GM19351 (cell line): ENCODE measurements around the gene GABRG3.
"Not testable (repeated sequence)": the region's sequence is repeated elsewhere in the genome, so short reads cannot be mapped to it uniquely, and the experiment has no call there.

Experiments
- ATAC-seq: cut with Tn5 transposase; IDR thresholded peaks from one replicate; pipeline ENCODE4 v1.9.1; 2021; ENCODE audit warnings: mild to moderate bottlenecking, moderate library complexity; ENCODE audit not compliant: unreplicated experiment

The GABRG3 gene

GRCh38 chr15:27323801-27324200, 352.8 kb downstream of the GABRG3 start:
- ATAC-seq: no peak

DNA sequence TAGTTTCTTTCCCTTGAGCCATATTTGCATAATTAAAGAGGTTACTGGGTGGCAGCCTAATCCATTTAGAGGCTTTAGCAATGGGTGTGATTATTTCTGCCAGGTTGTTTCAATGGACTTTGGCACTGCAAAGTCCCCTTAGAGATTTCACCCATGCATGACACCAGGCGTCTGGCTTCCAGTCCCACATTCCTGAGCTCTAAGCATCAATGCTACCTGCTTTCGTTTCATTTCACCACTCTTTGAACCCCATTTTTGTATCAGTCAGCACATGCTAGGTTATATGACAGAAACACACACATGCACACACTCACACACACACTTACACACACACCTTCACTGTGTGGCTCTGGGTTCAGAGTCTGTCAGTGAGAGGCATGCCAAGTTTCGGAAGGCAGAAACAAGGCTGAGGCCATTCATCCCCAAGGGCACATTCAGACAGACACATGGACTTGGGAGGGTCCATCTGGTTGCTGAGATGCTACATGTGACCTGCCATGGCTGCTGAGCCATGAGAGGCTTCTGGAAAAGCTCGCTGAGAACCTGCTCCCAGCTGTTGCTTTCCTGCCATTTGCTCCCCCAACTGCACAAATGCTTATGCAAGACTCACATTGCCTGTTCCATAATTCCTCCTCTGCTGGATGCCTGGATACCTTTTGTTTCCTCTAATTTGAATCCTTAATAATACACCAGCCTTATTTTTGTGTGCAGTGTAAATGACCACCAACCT, 354.1 kb downstream of the GABRG3 start:
- ATAC-seq: no peak

DNA sequence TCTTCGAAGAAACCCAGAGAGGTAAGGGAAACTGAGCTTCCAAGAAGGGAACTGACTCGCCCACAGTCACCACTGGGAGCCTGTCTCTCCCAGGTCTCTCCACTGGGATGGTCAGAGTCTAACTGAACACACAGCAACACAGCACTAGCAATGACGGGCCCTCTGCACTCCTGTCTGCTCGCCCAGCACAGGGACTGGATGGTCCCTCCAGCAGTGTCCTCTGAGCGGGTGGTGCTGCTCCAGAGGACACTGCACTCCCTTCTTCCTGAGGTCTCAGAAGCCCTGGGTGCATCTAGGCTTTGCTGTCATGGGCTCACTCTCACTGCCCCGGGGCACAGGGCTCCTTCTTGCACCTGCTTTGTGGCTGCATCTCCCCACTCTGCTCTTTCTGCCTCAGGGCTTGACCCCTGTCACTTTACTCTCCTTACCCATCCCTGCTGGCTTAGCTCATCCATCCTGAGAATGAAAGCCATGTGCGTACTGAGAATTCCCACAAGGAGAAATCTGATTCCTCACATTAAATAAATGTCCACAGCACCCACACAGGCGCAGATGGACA, 356.6 kb downstream of the GABRG3 start:
- ATAC-seq: no peak

DNA sequence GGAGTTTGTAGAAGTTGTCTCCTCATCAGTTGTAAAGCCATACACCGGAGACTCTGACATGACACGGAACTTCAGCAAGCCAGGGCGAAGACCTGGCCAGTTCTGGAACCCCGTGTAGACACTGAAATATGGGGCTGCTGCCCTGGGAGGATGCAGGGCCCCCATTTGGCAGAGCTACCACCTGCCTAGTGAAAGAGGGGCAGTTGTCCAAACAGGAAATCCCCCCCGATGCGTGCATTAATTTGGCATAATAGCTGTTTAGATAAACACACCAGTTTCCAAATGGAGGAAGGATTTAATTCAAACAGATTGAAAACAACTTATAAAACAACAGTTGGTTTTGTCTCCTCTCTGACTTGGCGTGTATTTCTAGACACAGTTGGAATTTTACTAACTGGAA, 357.2 kb downstream of the GABRG3 start:
- no peak for ATAC-seq

- ATAC-seq: no peak
Measured at GRCh38 chr15:27328608-27329007, 357.6 kb downstream of the GABRG3 start.

- no peak for ATAC-seq
Measured at GRCh38 chr15:27330326-27330725, 359.3 kb downstream of the GABRG3 start.

- no peak for ATAC-seq
Measured at GRCh38 chr15:27336676-27337075, 365.7 kb downstream of the GABRG3 start.

- ATAC-seq: no peak
Measured at GRCh38 chr15:27339138-27339537, 368.2 kb downstream of the GABRG3 start.

- ATAC-seq: no peak
Measured at GRCh38 chr15:27341780-27342343, 370.9 kb downstream of the GABRG3 start.

DNA sequence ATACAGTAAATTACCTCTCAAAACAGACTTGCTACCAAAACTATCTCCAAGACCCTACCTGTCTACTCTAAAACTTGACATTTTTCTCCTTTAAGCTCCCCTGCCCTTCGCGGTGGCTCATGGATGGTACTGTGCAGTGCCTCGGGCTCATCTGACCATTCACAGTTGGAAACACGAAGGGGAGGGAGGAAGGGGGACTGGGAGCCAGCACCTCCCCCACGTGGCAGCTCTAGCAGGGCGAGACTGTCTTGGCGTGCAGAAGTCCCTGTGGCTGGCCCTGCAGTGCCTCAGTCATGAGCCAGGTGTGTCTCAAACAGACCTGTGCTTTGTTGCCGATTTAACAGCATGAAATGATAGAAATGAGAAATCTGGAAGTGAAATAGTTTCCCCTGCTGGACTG, 372.0 kb downstream of the GABRG3 start:
- no peak for ATAC-seq

DNA sequence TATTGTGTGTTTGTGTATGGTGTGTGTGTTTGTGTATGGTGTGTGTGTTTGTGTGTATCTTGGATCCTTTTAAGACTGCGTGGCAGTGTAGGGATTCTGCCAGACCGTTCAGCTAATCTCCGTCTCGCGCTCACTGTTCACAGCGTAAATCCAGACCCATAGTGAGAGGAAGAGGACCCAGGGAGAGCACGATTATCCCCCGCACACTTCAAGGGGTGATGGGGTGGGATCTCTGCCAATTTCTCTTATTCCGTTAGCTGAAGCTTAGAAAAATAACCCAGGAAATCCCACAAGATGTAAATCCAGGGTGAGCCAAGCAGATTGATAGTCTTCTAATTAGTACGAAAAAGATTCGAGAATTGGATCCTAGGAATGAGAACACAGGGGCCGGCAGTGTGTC, 381.2 kb downstream of the GABRG3 start:
- ATAC-seq: no peak

- no peak for ATAC-seq
Measured at GRCh38 chr15:27353856-27354255, 382.9 kb downstream of the GABRG3 start.

- no peak for ATAC-seq
Measured at GRCh38 chr15:27358751-27359434, 387.9 kb downstream of the GABRG3 start.

DNA sequence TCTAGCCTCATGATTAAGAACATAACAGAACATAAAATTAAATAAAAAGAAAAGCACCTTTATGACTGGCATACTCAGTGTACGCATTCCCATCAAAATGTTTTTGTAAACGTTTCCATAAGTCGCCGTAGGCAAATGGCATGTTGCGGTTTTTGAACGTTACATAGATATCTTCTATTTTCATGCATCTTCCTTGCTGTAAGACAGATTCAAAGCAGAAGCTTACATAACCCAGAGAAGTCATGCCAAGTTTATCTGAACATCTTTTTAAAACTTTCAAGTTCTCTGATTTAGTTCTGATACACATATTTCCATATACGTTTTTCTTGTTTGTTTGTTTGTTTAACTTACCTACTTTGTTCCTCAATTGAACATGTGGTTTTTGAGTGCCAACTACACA, 388.6 kb downstream of the GABRG3 start:
- no peak for ATAC-seq

GRCh38 chr15:27360316-27360715, 389.3 kb downstream of the GABRG3 start:
- no peak for ATAC-seq

DNA sequence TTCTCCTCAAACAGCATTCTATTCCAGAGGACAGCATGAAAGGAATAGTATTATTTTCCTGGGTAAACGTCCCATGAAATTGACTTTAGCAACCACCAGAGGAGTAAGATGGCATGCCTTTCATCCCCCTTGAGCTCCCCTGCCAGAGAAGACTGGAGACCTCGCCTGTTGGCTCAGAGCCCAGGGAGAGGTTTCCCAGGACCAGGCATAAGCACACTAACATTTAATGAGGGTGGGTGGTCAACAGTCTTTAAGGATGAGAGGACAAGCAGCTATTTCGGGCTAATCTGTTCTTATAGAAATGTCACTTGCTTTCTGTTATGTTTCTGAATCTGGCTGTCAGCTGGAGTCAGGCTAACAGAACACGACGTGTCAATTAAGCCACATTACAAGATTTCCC, 390.5 kb downstream of the GABRG3 start:
- ATAC-seq: no peak

- ATAC-seq: no peak
Measured at GRCh38 chr15:27365456-27365855, 394.5 kb downstream of the GABRG3 start.

GRCh38 chr15:27377391-27377790, 406.4 kb downstream of the GABRG3 start:
- ATAC-seq: not testable (repeated sequence)

GRCh38 chr15:27382361-27383025, 411.5 kb downstream of the GABRG3 start:
- ATAC-seq: no peak

DNA sequence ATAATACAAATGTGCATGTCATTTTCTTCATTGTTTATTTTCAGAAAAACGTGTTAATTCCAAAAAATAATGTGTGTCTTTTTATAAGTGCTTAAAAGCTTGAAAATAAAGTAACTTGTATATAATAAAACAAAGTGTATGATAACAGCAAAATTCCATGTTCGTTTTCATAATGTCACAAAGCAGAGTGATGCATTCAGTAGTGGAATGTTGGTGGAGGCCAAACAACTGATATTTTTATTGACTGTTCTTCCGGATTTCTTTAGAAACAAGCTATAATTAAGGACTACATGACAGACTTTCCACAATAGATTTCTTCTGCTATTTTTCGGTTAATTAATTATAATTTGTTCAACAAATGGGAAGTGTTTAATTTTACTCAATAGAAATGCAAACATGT, 412.7 kb downstream of the GABRG3 start:
- no peak for ATAC-seq

- ATAC-seq: no peak
Measured at GRCh38 chr15:27392163-27392562, 421.2 kb downstream of the GABRG3 start.
